ENCODE results near the gene SLC9A2. TPM values are rescaled to one million over a fixed set of nuclear protein-coding genes. Genes with fewer than 3 reads are reported as not detected.

SLC9A2 gene
- total and polyA plus RNA-seq, 7 donors, result under 0.01 to 14.0 (median 6.0) TPM; not detected in 2

GRCh38 chr2:102667072-102667471 lies 47.7 kb downstream of the SLC9A2 start:
- Histone ChIP-seq H3K4me3 (no peak overlapping the region), H3K27me3 (no peaks in the 10 kb centered on the region), H3K36me3 (no peaks in the 10 kb centered on the region), H3K4me1 (no peaks in the 10 kb centered on the region), H3K9me3 (no peaks in the 10 kb centered on the region), H3K27ac (no peak overlapping the region)
- intact Hi-C loops (cut with DNase I), result no loop called here
- no peak for DNase-seq
- TF ChIP-seq POLR2A (IDR thresholded peaks at IDR 0.05) (no peak), EP300 (IDR thresholded peaks at IDR 0.05) (no peak), CTCF (IDR thresholded peaks at IDR 0.05) (no peak), POLR2AphosphoS5 (IDR thresholded peaks at IDR 0.05) (no peak)
- WGBS, 2 donors, result 90 to 93% methylated on average over 2 of the region's 2 CpGs

GRCh38 chr2:102668171-102668570 lies 48.8 kb downstream of the SLC9A2 start:
- H3K4me1 ChIP-seq, result no peaks in the 10 kb centered on the region
- H3K9me3 ChIP-seq, result no peaks in the 10 kb centered on the region
- intact Hi-C loops (cut with DNase I), result no loop called here
- 29 to 74% methylated on average over 4 of the region's 4 CpGs for WGBS, 2 donors
- no peaks in the 10 kb centered on the region for H3K27me3 ChIP-seq
- TF ChIP-seq POLR2AphosphoS5 (IDR thresholded peaks at IDR 0.05), result no peak
- no peak for TF ChIP-seq EP300 (IDR thresholded peaks at IDR 0.05)
- TF ChIP-seq POLR2A (IDR thresholded peaks at IDR 0.05), result no peak
- no peak for TF ChIP-seq CTCF (IDR thresholded peaks at IDR 0.05)
- DNase-seq, result no peak
- no peak overlapping the region for H3K4me3 ChIP-seq
- H3K27ac ChIP-seq, result no peak overlapping the region
- H3K36me3 ChIP-seq, result no peaks in the 10 kb centered on the region

GRCh38 chr2:102669401-102669800 lies 50.0 kb downstream of the SLC9A2 start:
- H3K27me3 ChIP-seq, result no peaks in the 10 kb centered on the region
- no peaks in the 10 kb centered on the region for H3K36me3 ChIP-seq
- intact Hi-C loops (cut with DNase I), result no loop called here
- H3K9me3 ChIP-seq, result no peaks in the 10 kb centered on the region
- TF ChIP-seq POLR2AphosphoS5 (IDR thresholded peaks at IDR 0.05) (no peak), EP300 (IDR thresholded peaks at IDR 0.05) (no peak), CTCF (IDR thresholded peaks at IDR 0.05) (no peak), POLR2A (IDR thresholded peaks at IDR 0.05) (no peak)
- WGBS, 2 donors, result 83 to 95% methylated on average over 1 of the region's 1 CpG
- DNase-seq, result no peak
- no peaks in the 10 kb centered on the region for H3K4me1 ChIP-seq
- no peak overlapping the region for H3K27ac ChIP-seq
- no peak overlapping the region for H3K4me3 ChIP-seq

- Histone ChIP-seq H3K27ac (no peak overlapping the region), H3K9me3 (no peaks in the 10 kb centered on the region), H3K4me1 (no peaks in the 10 kb centered on the region), H3K36me3 (no peaks in the 10 kb centered on the region), H3K27me3 (no peaks in the 10 kb centered on the region), H3K4me3 (no peak overlapping the region)
- intact Hi-C loops (cut with DNase I), result no loop called here
- 53 to 78% methylated on average over 4 of the region's 4 CpGs for WGBS, 2 donors
- TF ChIP-seq POLR2A (IDR thresholded peaks at IDR 0.05) (no peak), CTCF (IDR thresholded peaks at IDR 0.05) (no peak), EP300 (IDR thresholded peaks at IDR 0.05) (no peak), POLR2AphosphoS5 (IDR thresholded peaks at IDR 0.05) (no peak)
- no peak for DNase-seq
Observed at GRCh38 chr2:102672107-102672776, 52.9 kb downstream of the SLC9A2 start.

GRCh38 chr2:102674370-102674769 lies 55.0 kb downstream of the SLC9A2 start:
- TF ChIP-seq CTCF (IDR thresholded peaks at IDR 0.05) (no peak), POLR2A (IDR thresholded peaks at IDR 0.05) (no peak), EP300 (IDR thresholded peaks at IDR 0.05) (no peak), POLR2AphosphoS5 (IDR thresholded peaks at IDR 0.05) (no peak)
- Histone ChIP-seq H3K4me1 (no peaks in the 10 kb centered on the region), H3K27ac (no peak overlapping the region), H3K9me3 (no peaks in the 10 kb centered on the region), H3K27me3 (no peaks in the 10 kb centered on the region), H3K4me3 (no peak overlapping the region), H3K36me3 (no peaks in the 10 kb centered on the region)
- WGBS, 2 donors, result 93 to 95% methylated on average over 2 of the region's 2 CpGs
- no peak for DNase-seq
- intact Hi-C loops (cut with DNase I), result no loop called here

All from sigmoid colon (tissue), 7 donors.